IMR-90 (cell line): ENCODE measurements around the gene ARHGEF40. TPM values are rescaled to one million over a fixed set of nuclear protein-coding genes. Genes with fewer than 3 reads are reported as not detected.

ENCODE experiments used
- ATAC-seq: fragments of 200-7000 bp; cut with Tn5 transposase; 2 replicates; pipeline ENCODE4 v1.9.1; 2020; ENCODE audit warnings: low read depth, mild to moderate bottlenecking, moderate library complexity
- BruUV-seq: library from RNA; stranded (reverse); fragments of 400-500 nt; replicated peaks from 2 replicates; lab custom pipeline; 2021; lab: Mats Ljungman, UMichigan
- CTCF ChIA-PET: fragments of 300-600 bp; formaldehyde crosslinking; extraction: SDS; loops from one replicate; lab custom pipeline; 2021; ENCODE audit warnings: antibody characterized with exemption; lab: Yijun Ruan, JAX
- POLR2A ChIA-PET: fragments of 300-600 bp; sonication (Branson Sonifier 250); formaldehyde crosslinking; loops from one replicate; lab custom pipeline; 2022; ENCODE audit warnings: antibody characterized with exemption; ENCODE audit not compliant: unreplicated experiment; lab: Charles Lee
- DNase-seq: peaks from one replicate; pipeline ENCODE4 v3.0.0; 2013
- H2AFZ ChIP-seq: replicated peaks from 2 replicates; pipeline ENCODE3; 2013; ENCODE audit warnings: low read length, mild to moderate bottlenecking; ENCODE audit not compliant: poor library complexity
- H2AK5ac ChIP-seq: 2 replicates; pipeline ENCODE4 v1.6.1; 2013; ENCODE audit warnings: low read depth, low read length, inconsistent platforms
- H2AK9ac ChIP-seq: replicated peaks from 2 replicates; pipeline ENCODE3; 2013; ENCODE audit warnings: mild to moderate bottlenecking, low read depth, low read length, moderate library complexity; ENCODE audit not compliant: poor library complexity
- H2BK120ac ChIP-seq: 2 replicates; pipeline ENCODE4 v1.6.1; 2013; ENCODE audit warnings: low read depth, low read length, inconsistent platforms
- H2BK15ac ChIP-seq: 3 replicates; pipeline ENCODE4 v1.6.1; 2013; ENCODE audit warnings: low read depth, low read length, inconsistent platforms
- H2BK20ac ChIP-seq: 2 replicates; pipeline ENCODE4 v1.6.1; 2013; ENCODE audit warnings: low read depth, mild to moderate bottlenecking, inconsistent platforms, low read length, moderate library complexity
- H2BK5ac ChIP-seq: 2 replicates; pipeline ENCODE4 v1.6.1; 2013; ENCODE audit warnings: mild to moderate bottlenecking, low read depth, low read length, inconsistent platforms; ENCODE audit not compliant: poor library complexity, severe bottlenecking
- H3K14ac ChIP-seq: replicated peaks from 2 replicates; pipeline ENCODE4 v1.6.1; 2013; ENCODE audit warnings: low read depth, low read length, inconsistent platforms
- H3K18ac ChIP-seq: 2 replicates; pipeline ENCODE4 v1.6.1; 2013; ENCODE audit warnings: low read depth, low read length, control low read depth
- H3K23ac ChIP-seq: 2 replicates; pipeline ENCODE4 v1.6.1; 2013; ENCODE audit warnings: low read depth, low read length, inconsistent platforms
- H3K27ac ChIP-seq: 2 replicates; pipeline ENCODE4 v1.5.1; 2013; ENCODE audit warnings: mild to moderate bottlenecking, control low read depth, low read length; ENCODE audit not compliant: insufficient read depth
- H3K27me3 ChIP-seq: 2 replicates; pipeline ENCODE4 v1.6.1; 2013; ENCODE audit warnings: low read length; ENCODE audit not compliant: control insufficient read depth, insufficient read depth
- H3K36me3 ChIP-seq: 2 replicates; pipeline ENCODE4 v1.6.1; 2013; ENCODE audit warnings: low read length, mixed read lengths; ENCODE audit not compliant: control insufficient read depth, insufficient read depth
- H3K4ac ChIP-seq: 2 replicates; pipeline ENCODE4 v1.6.1; 2013; ENCODE audit warnings: low read depth, low read length, inconsistent platforms
- H3K4me1 ChIP-seq: 2 replicates; pipeline ENCODE4 v1.6.1; 2013; ENCODE audit warnings: low read length, mixed read lengths; ENCODE audit not compliant: control insufficient read depth, insufficient read depth
- H3K4me2 ChIP-seq: 2 replicates; pipeline ENCODE4 v1.6.1; 2013; ENCODE audit warnings: low read depth, mild to moderate bottlenecking, control low read depth, low read length, moderate library complexity
- H3K4me3 ChIP-seq: 2 replicates; pipeline ENCODE4 v1.5.1; 2013; ENCODE audit warnings: low read depth, mild to moderate bottlenecking, control low read depth, low read length, moderate library complexity; ENCODE audit not compliant: insufficient read depth
- H3K56ac ChIP-seq: 2 replicates; pipeline ENCODE4 v1.6.1; 2013; ENCODE audit warnings: low read length, inconsistent platforms; ENCODE audit not compliant: insufficient read depth; ENCODE audit errors: extremely low read depth
- H3K79me1 ChIP-seq, 2 experiments: 2 replicates each; pipeline ENCODE4 v1.6.1; 2013; ENCODE audit warnings: low read length in 2 of 2, inconsistent platforms in 1 of 2, low read depth in 1 of 2
- H3K9ac ChIP-seq: 2 replicates; pipeline ENCODE4 v1.6.1; 2013; ENCODE audit warnings: low read depth, low read length, control low read depth
- H3K9me1 ChIP-seq: 2 replicates; pipeline ENCODE4 v1.6.1; 2013; ENCODE audit warnings: low read length, inconsistent platforms; ENCODE audit not compliant: insufficient read depth
- H3K9me3 ChIP-seq: 2 replicates; pipeline ENCODE4 v1.6.1; 2013; ENCODE audit warnings: low read length; ENCODE audit not compliant: control insufficient read depth, insufficient read depth
- H4K20me1 ChIP-seq: 2 replicates; pipeline ENCODE4 v1.6.1; 2013; ENCODE audit warnings: low read length, inconsistent platforms; ENCODE audit not compliant: insufficient read depth
- H4K5ac ChIP-seq: 2 replicates; pipeline ENCODE4 v1.6.1; 2013; ENCODE audit warnings: mild to moderate bottlenecking, low read depth, low read length, control low read depth
- H4K8ac ChIP-seq, 2 experiments: 2 replicates each; pipeline ENCODE4 v1.6.1; 2013; ENCODE audit warnings: low read depth in 2 of 2, low read length in 2 of 2, control low read depth in 1 of 2, inconsistent platforms in 1 of 2
- H4K91ac ChIP-seq: 2 replicates; pipeline ENCODE4 v1.6.1; 2013; ENCODE audit warnings: low read depth, low read length, inconsistent platforms; ENCODE audit not compliant: insufficient read depth
- MXI1 ChIP-seq: IDR thresholded peaks from 2 replicates; pipeline ENCODE4 v1.6.1; 2012; ENCODE audit warnings: low read depth, mild to moderate bottlenecking, low read length, moderate library complexity, borderline replicate concordance
- WGBS, 2 experiments: methylation state at CpG; one replicate each; pipeline versions ENCODE4 v1.1.5 to v1.1.7; 2013; ENCODE audit warnings: missing lambda C conversion rate in 2 of 2; ENCODE audit not compliant: insufficient read length in 1 of 2; ENCODE audit errors: extremely low coverage in 2 of 2; 5-methylcytosine and 5-hydroxymethylcytosine counted together
- dilution Hi-C: fragments of 300-500 bp; cut with HindIII; formaldehyde crosslinking; loops from one replicate; pipeline ENCODE4 v1.14.3; 2018; ENCODE audit warnings: low sequenced_read_pairs; ENCODE audit not compliant: unreplicated experiment
- in situ Hi-C: fragments of 300-500 bp; cut with MboI; formaldehyde crosslinking; loops from 3 replicates; pipeline ENCODE4 v1.14.3; 2019; ENCODE audit warnings: low sequenced_read_pairs, inconsistent platforms, mixed read lengths
- intact Hi-C: fragments of 100-400 bp; cut with micrococcal nuclease; formaldehyde crosslinking; loops from 2 replicates; pipeline ENCODE4 v1.10.0; 2022
- polyA plus RNA-seq, 3 experiments: library from polyadenylated mRNA; depleted of rRNA; stranded (reverse); fragments of >200 nt; gene quantifications; 2 replicates each; pipeline ENCODE4 v1.2.3, GENCODE V29; 2012; ENCODE audit warnings: low replicate concordance in 1 of 3
- total RNA-seq: library from RNA; depleted of rRNA; stranded (reverse); fragments of >200 nt; gene quantifications from 2 replicates; pipeline ENCODE4 v1.2.3, GENCODE V29; 2012
- TF ChIP-seq, protein P1 (sequence below): conservative IDR thresholded peaks from 2 replicates; pipeline ENCODE4 v1.5.1; 2012; ENCODE audit warnings: mild to moderate bottlenecking, low read depth, low read length, improper control_type of control experiment

Gene ARHGEF40
- total and polyA plus RNA-seq, 2 of the 4 experiments (the other 2 are of a cell fraction): 18.1 to 58.4 TPM

- Histone ChIP-seq H3K14ac (no peak overlapping the region), H3K18ac (no peak overlapping the region), H4K5ac (no peak overlapping the region), H3K4me1 (peaks cover 4% of the 10 kb centered on the region; the same call in 1 of the 2 replicates), H3K4me2 (no peak overlapping the region), H2BK120ac (no peak overlapping the region), H2BK20ac (no peak overlapping the region), H3K27me3 (no peaks in the 10 kb centered on the region), H4K8ac (no peak overlapping the region), H3K27ac (no peak overlapping the region), H3K4me3 (no peak overlapping the region), H3K79me1 (0 out of 4 replicates have a peak, but pooled peaks cover 0 to 2% of the 10 kb centered on the region in 2 experiments), H3K36me3 (peaks cover 9% of the 10 kb centered on the region; the same call in 1 of the 2 replicates), H4K91ac (no peak overlapping the region), H4K20me1 (no peaks in the 10 kb centered on the region; the same call in 1 of the 2 replicates), H3K9me3 (no peaks in the 10 kb centered on the region), H2AK9ac (no peak overlapping the region), H2BK5ac (no peak overlapping the region), H3K56ac (no peak overlapping the region), H3K9ac (no peak overlapping the region), H2BK15ac (no peak overlapping the region), H2AK5ac (no peak overlapping the region), H2AFZ (no peak overlapping the region), H3K4ac (no peak overlapping the region), H3K23ac (no peak overlapping the region), H3K9me1 (no peaks in the 10 kb centered on the region)
- no CpG with 5 or more reads among the region's 6 CpGs for WGBS, 2 experiments
- no peak for ATAC-seq
- in situ Hi-C loops: loop anchor here (25.0 kb wide), 2 partner anchors 633 to 758 kb away; partner anchors contain the start of genes APEX1, CCNB1IP1, OSGEP and PARP2
- intact Hi-C loops: no loop called here
- dilution Hi-C loops: no loop called here
- TF ChIP-seq, protein P1, sequence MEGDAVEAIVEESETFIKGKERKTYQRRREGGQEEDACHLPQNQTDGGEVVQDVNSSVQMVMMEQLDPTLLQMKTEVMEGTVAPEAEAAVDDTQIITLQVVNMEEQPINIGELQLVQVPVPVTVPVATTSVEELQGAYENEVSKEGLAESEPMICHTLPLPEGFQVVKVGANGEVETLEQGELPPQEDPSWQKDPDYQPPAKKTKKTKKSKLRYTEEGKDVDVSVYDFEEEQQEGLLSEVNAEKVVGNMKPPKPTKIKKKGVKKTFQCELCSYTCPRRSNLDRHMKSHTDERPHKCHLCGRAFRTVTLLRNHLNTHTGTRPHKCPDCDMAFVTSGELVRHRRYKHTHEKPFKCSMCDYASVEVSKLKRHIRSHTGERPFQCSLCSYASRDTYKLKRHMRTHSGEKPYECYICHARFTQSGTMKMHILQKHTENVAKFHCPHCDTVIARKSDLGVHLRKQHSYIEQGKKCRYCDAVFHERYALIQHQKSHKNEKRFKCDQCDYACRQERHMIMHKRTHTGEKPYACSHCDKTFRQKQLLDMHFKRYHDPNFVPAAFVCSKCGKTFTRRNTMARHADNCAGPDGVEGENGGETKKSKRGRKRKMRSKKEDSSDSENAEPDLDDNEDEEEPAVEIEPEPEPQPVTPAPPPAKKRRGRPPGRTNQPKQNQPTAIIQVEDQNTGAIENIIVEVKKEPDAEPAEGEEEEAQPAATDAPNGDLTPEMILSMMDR: no peak
- TF ChIP-seq MXI1: 0 out of 2 replicates have a peak, but pooled peaks have one; percentile 24
- DNase-seq: peak; percentile 51
- CTCF ChIA-PET: interaction anchor here (1.2 to 1.8 kb wide), 3 partner anchors 24 to 81 kb away, joined by 3 to 6 read pairs (median 4); no protein-coding TSS in a partner anchor
- POLR2A ChIA-PET: interaction anchor here (0.5 kb wide), 1 partner anchor 71 kb away, joined by 3 read pairs; the partner anchor contains the start of gene NDRG2
- BruUV-seq: no TSS peak
These were observed 25.5 kb downstream of the ARHGEF40 start for GRCh38 chr14:21095430-21096205.
